OCI-LY7 (cell line): ENCODE data around the gene MACROD1.

Experiments used
- CTCF ChIP-seq: fragments of 200-600 bp; sonication (generic); conservative IDR thresholded peaks from 2 replicates; pipeline ENCODE4 v1.5.1; 2014; ENCODE audit warnings: mild to moderate bottlenecking, antibody characterized with exemption, low read length, moderate library complexity, mixed read lengths
- EZH2phosphoT487 ChIP-seq: fragments of 200-600 bp; sonication (generic); IDR thresholded peaks from 2 replicates; pipeline ENCODE4 v1.6.1; 2018; ENCODE audit warnings: low read depth, borderline replicate concordance, mild to moderate bottlenecking, mixed run types, antibody characterized with exemption, low read length, moderate library complexity, mixed read lengths

- no peak for TF ChIP-seq CTCF
- no peak for TF ChIP-seq EZH2phosphoT487
These were observed 70.6 kb downstream of the MACROD1 start for GRCh38 chr11:64095273-64095817.
